OCI-LY1 (cell line): ENCODE results near the gene TTC21A.
"Not testable (repeated sequence)": the region's sequence is repeated elsewhere in the genome, so short reads cannot be mapped to it uniquely, and the experiment has no call there.

Experiments
- H2AFZ ChIP-seq: fragments of 200-600 bp; sonication (generic), shearing (Covaris generic); 2 replicates; pipeline ENCODE4 v1.6.0; 2014; ENCODE audit warnings: antibody characterized with exemption, mild to moderate bottlenecking, low read length
- H3F3A ChIP-seq: fragments of 200-600 bp; sonication (generic), shearing (Covaris generic); 2 replicates; pipeline ENCODE4 v1.6.0; 2014; ENCODE audit warnings: mild to moderate bottlenecking, antibody characterized with exemption, low read length, moderate library complexity; ENCODE audit not compliant: insufficient read depth
- H3K27ac ChIP-seq: fragments of 200-600 bp; sonication (generic); 2 replicates; pipeline ENCODE4 v1.5.1; 2014; ENCODE audit warnings: low read length, mixed run types, mild to moderate bottlenecking, low read depth; ENCODE audit not compliant: poor library complexity, severe bottlenecking
- H3K27me3 ChIP-seq: fragments of 200-600 bp; sonication (generic); 2 replicates; pipeline ENCODE4 v1.6.0; 2014; ENCODE audit warnings: antibody characterized with exemption, mild to moderate bottlenecking, low read length, moderate library complexity; ENCODE audit not compliant: insufficient read depth
- H3K36me3 ChIP-seq: fragments of 200-600 bp; sonication (generic); 2 replicates; pipeline ENCODE4 v1.6.1; 2014; ENCODE audit warnings: mild to moderate bottlenecking, antibody characterized with exemption, low read length, moderate library complexity, mixed read lengths; ENCODE audit not compliant: insufficient read depth
- H3K4me1 ChIP-seq: fragments of 200-600 bp; sonication (generic); 2 replicates; pipeline ENCODE4 v1.5.1; 2014; ENCODE audit warnings: mild to moderate bottlenecking, low read length, moderate library complexity; ENCODE audit not compliant: insufficient read depth, severe bottlenecking
- H3K4me2 ChIP-seq: fragments of 200-600 bp; sonication (generic), shearing (Covaris generic); 2 replicates; pipeline ENCODE4 v1.6.1; 2014; ENCODE audit warnings: low read length
- H3K4me3 ChIP-seq: fragments of 200-600 bp; sonication (generic); 2 replicates; pipeline ENCODE4 v1.5.1; 2014; ENCODE audit warnings: low read length, low read depth, mild to moderate bottlenecking, mixed read lengths; ENCODE audit not compliant: poor library complexity, severe bottlenecking
- H3K79me2 ChIP-seq: fragments of 200-600 bp; shearing (Covaris generic); 2 replicates; pipeline ENCODE4 v1.6.1; 2016; ENCODE audit warnings: mixed run types, low read length, mixed read lengths; ENCODE audit not compliant: insufficient read depth
- H3K9ac ChIP-seq: fragments of 200-600 bp; sonication (generic), shearing (Covaris generic); 2 replicates; pipeline ENCODE4 v1.6.1; 2014; ENCODE audit warnings: mild to moderate bottlenecking, low read length, mixed read lengths
- H3K9me2 ChIP-seq: fragments of 200-600 bp; sonication (generic), shearing (Covaris generic); 2 replicates; pipeline ENCODE4 v1.6.1; 2014; ENCODE audit warnings: low read depth, mild to moderate bottlenecking, low read length, mixed read lengths
- H3K9me3 ChIP-seq: fragments of 200-600 bp; shearing (Covaris generic); 2 replicates; pipeline ENCODE4 v1.6.1; 2014; ENCODE audit warnings: low read length, mixed read lengths
- H4K20me1 ChIP-seq: fragments of 200-600 bp; sonication (generic), shearing (Covaris generic); 2 replicates; pipeline ENCODE4 v1.6.0; 2016; ENCODE audit warnings: mild to moderate bottlenecking, low read length; ENCODE audit not compliant: insufficient read depth
- CTCF ChIP-seq: fragments of 200-600 bp; sonication (generic), shearing (Covaris generic); IDR thresholded peaks from 2 replicates; pipeline ENCODE4 v1.5.1; 2017; ENCODE audit warnings: mild to moderate bottlenecking, antibody characterized with exemption, low read length, moderate library complexity, mixed read lengths
- EZH2 ChIP-seq: fragments of 200-600 bp; sonication (generic), shearing (Covaris generic); IDR thresholded peaks from 2 replicates; pipeline ENCODE4 v1.8.0; 2017; ENCODE audit warnings: borderline replicate concordance, mixed run types, mild to moderate bottlenecking, antibody characterized with exemption, low read length, moderate library complexity, mixed read lengths

The TTC21A gene

DNA sequence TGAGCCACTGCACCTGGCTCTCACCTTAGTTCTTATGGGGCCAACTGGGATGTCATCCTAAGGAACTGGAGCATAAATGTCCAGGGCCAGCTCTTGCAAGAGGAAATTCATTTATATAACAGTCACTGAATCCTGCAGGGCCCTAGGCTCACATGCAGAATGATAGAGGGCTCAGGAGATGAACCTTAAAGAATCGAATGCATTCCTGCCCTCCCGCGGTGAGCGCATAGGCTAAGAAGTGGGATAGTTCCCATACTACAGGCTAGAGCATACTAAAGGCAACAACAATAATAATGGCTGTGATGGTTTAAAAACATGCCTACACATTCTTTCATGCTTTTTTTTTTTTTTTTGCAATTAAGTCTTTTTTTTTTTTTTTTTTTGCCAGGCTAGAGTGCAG is 63.0 kb downstream of the TTC21A start:
- TF ChIP-seq EZH2 = no peak
- TF ChIP-seq CTCF = no peak
- Histone ChIP-seq H3K27ac (no peak overlapping the region), H3K4me2 (no peak overlapping the region), H3K4me3 (no peak overlapping the region), H3K9me3 (no peaks in the 10 kb centered on the region), H3K27me3 (no peaks in the 10 kb centered on the region), H3K36me3 (no peaks in the 10 kb centered on the region), H2AFZ (no peak overlapping the region), H3K4me1 (no peaks in the 10 kb centered on the region), H3K79me2 (no peaks in the 10 kb centered on the region), H3K9ac (no peak overlapping the region), H3F3A (no peaks in the 10 kb centered on the region), H3K9me2 (no peaks in the 10 kb centered on the region), H4K20me1 (no peaks in the 10 kb centered on the region)

DNA sequence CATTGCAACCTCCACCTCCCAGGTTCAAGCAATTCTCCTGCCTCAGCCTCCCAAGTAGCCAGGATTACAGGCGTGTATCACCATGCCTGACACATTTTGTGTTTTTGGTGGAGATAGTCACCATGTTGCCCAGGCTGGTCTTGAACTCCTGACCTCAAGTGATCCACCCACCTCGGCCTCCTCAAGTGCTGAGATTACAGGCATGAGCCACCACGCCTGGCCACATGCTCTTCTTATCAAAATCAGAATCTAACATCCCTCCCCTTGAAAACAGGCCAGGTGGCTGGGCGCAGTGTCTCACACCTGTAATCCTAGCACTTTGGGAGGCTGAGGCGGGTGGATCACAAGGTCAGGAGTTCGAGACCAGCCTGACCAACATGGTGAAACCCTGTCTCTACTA is 63.4 kb downstream of the TTC21A start:
- H3K27me3 ChIP-seq, H3K36me3 ChIP-seq, H2AFZ ChIP-seq, H3K4me3 ChIP-seq, H4K20me1 ChIP-seq, H3K4me1 ChIP-seq, H3F3A ChIP-seq, H3K27ac ChIP-seq, H3K79me2 ChIP-seq, H3K9ac ChIP-seq, H3K4me2 ChIP-seq, H3K9me2 ChIP-seq, H3K9me3 ChIP-seq: not testable (repeated sequence)

DNA sequence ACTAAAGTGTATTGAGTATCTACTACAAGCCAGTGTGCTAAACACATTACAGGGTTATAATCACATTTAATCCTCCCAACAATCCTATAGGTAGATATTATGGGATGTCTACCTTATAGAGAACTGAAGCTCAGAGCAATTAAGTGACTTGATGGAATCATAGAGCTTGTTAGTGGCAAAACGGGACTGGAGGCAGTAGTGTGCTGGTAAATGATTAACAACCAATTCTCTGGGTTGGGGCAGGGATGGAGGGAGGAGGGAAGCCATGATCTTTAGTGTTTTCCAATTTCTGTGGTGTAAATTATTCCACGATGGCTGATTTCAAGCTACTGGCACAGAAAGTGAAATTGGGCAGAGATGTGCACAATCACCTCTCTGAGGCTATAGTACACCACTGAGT is 64.4 kb downstream of the TTC21A start:
- no peaks in the 10 kb centered on the region for H3K9me2 ChIP-seq
- no peak overlapping the region for H2AFZ ChIP-seq
- no peaks in the 10 kb centered on the region for H4K20me1 ChIP-seq
- no peaks in the 10 kb centered on the region for H3K36me3 ChIP-seq
- no peaks in the 10 kb centered on the region for H3K9me3 ChIP-seq
- no peak overlapping the region for H3K27ac ChIP-seq
- H3K27me3 ChIP-seq = no peaks in the 10 kb centered on the region
- no peaks in the 10 kb centered on the region for H3K4me1 ChIP-seq
- H3K9ac ChIP-seq = no peak overlapping the region
- H3F3A ChIP-seq = no peaks in the 10 kb centered on the region
- no peaks in the 10 kb centered on the region for H3K79me2 ChIP-seq
- no peak overlapping the region for H3K4me2 ChIP-seq
- TF ChIP-seq CTCF = no peak
- no peak for TF ChIP-seq EZH2
- H3K4me3 ChIP-seq = no peak overlapping the region

GRCh38 chr3:39173318-39174125 is 66.0 kb downstream of the TTC21A start:
- TF ChIP-seq EZH2 = no peak
- TF ChIP-seq CTCF = no peak
- Histone ChIP-seq H3K27me3 (no peaks in the 10 kb centered on the region), H2AFZ (no peak overlapping the region), H3K9me2 (no peaks in the 10 kb centered on the region), H3K79me2 (no peaks in the 10 kb centered on the region), H3K36me3 (no peaks in the 10 kb centered on the region), H3K9me3 (no peaks in the 10 kb centered on the region), H3K4me1 (peaks cover 6% of the 10 kb centered on the region), H3K9ac (no peak overlapping the region), H3F3A (0 out of 2 replicates have a peak, but pooled peaks cover 5% of the 10 kb centered on the region), H3K27ac (no peak overlapping the region), H4K20me1 (no peaks in the 10 kb centered on the region), H3K4me3 (no peak overlapping the region), H3K4me2 (no peak overlapping the region)
